GM12865 (cell line): ENCODE data around the gene PXK.

Experiments used
- DNase-seq: peaks from one replicate; pipeline ENCODE4 v3.0.0; 2010; ENCODE audit warnings: low read depth
- H3K4me3 ChIP-seq: 2 replicates; pipeline ENCODE4 v1.5.1; 2011; ENCODE audit warnings: mild to moderate bottlenecking, low read depth, low read length, control low read depth
- CTCF ChIP-seq: IDR thresholded peaks from 2 replicates; pipeline ENCODE4 v1.5.1; 2011; ENCODE audit warnings: low read length, control low read depth, low read depth, inconsistent platforms; ENCODE audit not compliant: insufficient read depth; ENCODE audit errors: missing control alignments

PXK gene

GRCh38 chr3:58441514-58442450 is 109.1 kb downstream of the PXK start:
- H3K4me3 ChIP-seq: no peak overlapping the region
- no peak for TF ChIP-seq CTCF
- no peak for DNase-seq

GRCh38 chr3:58452176-58452575 is 119.5 kb downstream of the PXK start:
- no peak overlapping the region for H3K4me3 ChIP-seq
- DNase-seq: no peak
- no peak for TF ChIP-seq CTCF

GRCh38 chr3:58459160-58459559 is 126.5 kb downstream of the PXK start:
- no peak overlapping the region for H3K4me3 ChIP-seq
- TF ChIP-seq CTCF: no peak
- DNase-seq: no peak

- no peak for TF ChIP-seq CTCF
- DNase-seq: no peak
- H3K4me3 ChIP-seq: no peak overlapping the region
These were observed 130.1 kb downstream of the PXK start for GRCh38 chr3:58462829-58463180.

- no peak overlapping the region for H3K4me3 ChIP-seq
- DNase-seq: peak; percentile 68
- peak; percentile 86 for TF ChIP-seq CTCF
These were observed 130.7 kb downstream of the PXK start for GRCh38 chr3:58463181-58463941.

GRCh38 chr3:58463942-58464271 is 131.2 kb downstream of the PXK start:
- H3K4me3 ChIP-seq: no peak overlapping the region
- no peak for TF ChIP-seq CTCF

More at GRCh38 chr3:58463942-58464271, 131.2 kb downstream of the PXK start:
- DNase-seq: no peak
